Mesenchymal stem cell (in vitro differentiated cells and primary cell): ENCODE results near the gene PARD3.

Experiments used
- DNase-seq: peaks from one replicate; pipeline ENCODE4 v3.0.0-alpha.2; 2013
- H2AFZ ChIP-seq: one replicate; pipeline ENCODE4 v1.6.1; 2013; ENCODE audit warnings: low read depth, mild to moderate bottlenecking, control low read depth, inconsistent platforms, low read length, moderate library complexity
- H2AK5ac ChIP-seq: 2 replicates; pipeline ENCODE4 v1.6.1; 2013; ENCODE audit warnings: low read length, moderate library complexity, mild to moderate bottlenecking, inconsistent platforms; ENCODE audit not compliant: severe bottlenecking
- H2BK120ac ChIP-seq: one replicate; pipeline ENCODE4 v1.6.1; 2013; ENCODE audit warnings: low read depth, mild to moderate bottlenecking, inconsistent platforms, low read length, moderate library complexity
- H2BK12ac ChIP-seq, 2 experiments: one replicate each; pipeline ENCODE4 v1.6.1; 2013; ENCODE audit warnings: inconsistent platforms in 2 of 2, low read length in 2 of 2, mild to moderate bottlenecking in 2 of 2, moderate library complexity in 2 of 2, control low read depth in 1 of 2
- H2BK15ac ChIP-seq: one replicate; pipeline ENCODE4 v1.6.1; 2013; ENCODE audit warnings: mild to moderate bottlenecking, low read depth, inconsistent platforms; ENCODE audit not compliant: poor library complexity, severe bottlenecking
- H2BK5ac ChIP-seq: 2 replicates; pipeline ENCODE4 v1.6.1; 2013; ENCODE audit warnings: low read depth, mild to moderate bottlenecking, low read length, control low read depth, inconsistent platforms; ENCODE audit not compliant: poor library complexity, severe bottlenecking
- H3K14ac ChIP-seq, 2 experiments: one replicate each; pipeline ENCODE4 v1.6.1; 2013; ENCODE audit warnings: inconsistent platforms in 2 of 2, low read length in 2 of 2, control low read depth in 1 of 2, mild to moderate bottlenecking in 1 of 2, moderate library complexity in 1 of 2
- H3K18ac ChIP-seq, 2 experiments: one replicate each; pipeline ENCODE4 v1.6.1; 2013; ENCODE audit warnings: inconsistent platforms in 2 of 2, low read length in 2 of 2, control low read depth in 1 of 2, low read depth in 1 of 2, mild to moderate bottlenecking in 1 of 2
- H3K23ac ChIP-seq, 2 experiments: one replicate each; pipeline ENCODE4 v1.6.1; 2013; ENCODE audit warnings: inconsistent platforms in 2 of 2, low read length in 2 of 2, mild to moderate bottlenecking in 2 of 2, moderate library complexity in 2 of 2, control low read depth in 1 of 2
- H3K27ac ChIP-seq: 2 replicates; pipeline ENCODE4 v1.5.1; 2013; ENCODE audit warnings: mild to moderate bottlenecking, moderate library complexity, low read length, control low read depth, inconsistent platforms; ENCODE audit not compliant: poor library complexity, severe bottlenecking
- H3K27me3 ChIP-seq, 2 experiments: 2 replicates each; pipeline versions ENCODE4 v1.6.1 to v1.7.0; 2013; ENCODE audit warnings: low read length in 2 of 2, mild to moderate bottlenecking in 2 of 2, moderate library complexity in 2 of 2, control low read depth in 1 of 2, inconsistent platforms in 1 of 2; ENCODE audit not compliant: control insufficient read depth in 1 of 2, insufficient read depth in 1 of 2
- H3K36me3 ChIP-seq, 2 experiments: 2 replicates each; pipeline versions ENCODE4 v1.6.1 to v1.7.0; 2013; ENCODE audit warnings: low read length in 2 of 2, control low read depth in 1 of 2, inconsistent platforms in 1 of 2, low read depth in 1 of 2, mild to moderate bottlenecking in 1 of 2; ENCODE audit not compliant: insufficient read depth in 2 of 2, control insufficient read depth in 1 of 2
- H3K4ac ChIP-seq, 2 experiments: one replicate each; pipeline ENCODE4 v1.6.1; 2013; ENCODE audit warnings: inconsistent platforms in 2 of 2, low read length in 2 of 2, mild to moderate bottlenecking in 2 of 2, moderate library complexity in 2 of 2, control low read depth in 1 of 2, low read depth in 1 of 2
- H3K4me1 ChIP-seq: 2 replicates; pipeline ENCODE4 v1.6.1; 2013; ENCODE audit warnings: low read depth, low read length, control low read depth; ENCODE audit not compliant: control insufficient read depth, insufficient read depth
- H3K4me2 ChIP-seq: 2 replicates; pipeline ENCODE4 v1.6.1; 2013; ENCODE audit warnings: low read length, mild to moderate bottlenecking, inconsistent platforms; ENCODE audit not compliant: poor library complexity, severe bottlenecking
- H3K4me3 ChIP-seq, 2 experiments: 2 replicates each; pipeline versions ENCODE4 v1.5.1 to v1.7.0; 2013; ENCODE audit warnings: low read length in 2 of 2, mild to moderate bottlenecking in 2 of 2, control low read depth in 1 of 2, low read depth in 1 of 2; ENCODE audit not compliant: insufficient read depth in 1 of 2
- H3K79me1 ChIP-seq: replicated peaks from 2 replicates; pipeline ENCODE4 v1.6.1; 2013; ENCODE audit warnings: mild to moderate bottlenecking, control low read depth, low read length, inconsistent platforms; ENCODE audit not compliant: poor library complexity, severe bottlenecking
- H3K9ac ChIP-seq: 2 replicates; pipeline ENCODE4 v1.7.0; 2013; ENCODE audit warnings: mild to moderate bottlenecking, low read length, moderate library complexity
- H3K9me3 ChIP-seq: 2 replicates; pipeline ENCODE4 v1.7.0; 2013; ENCODE audit warnings: mild to moderate bottlenecking, low read length; ENCODE audit not compliant: control insufficient read depth
- H4K8ac ChIP-seq: one replicate; pipeline ENCODE4 v1.6.1; 2013; ENCODE audit warnings: inconsistent platforms, mild to moderate bottlenecking, low read length, moderate library complexity
- H4K91ac ChIP-seq: one replicate; pipeline ENCODE4 v1.6.1; 2013; ENCODE audit warnings: mild to moderate bottlenecking, low read length, inconsistent platforms
- WGBS: methylation state at CpG from one replicate; pipeline ENCODE4 v1.1.7; 2013; ENCODE audit warnings: mixed read lengths; 5-methylcytosine and 5-hydroxymethylcytosine counted together

The PARD3 gene

GRCh38 chr10:34475786-34476185 is 339.3 kb downstream of the PARD3 start:
- H3K9me3 ChIP-seq: no peaks in the 10 kb centered on the region
- no peaks in the 10 kb centered on the region for H3K27me3 ChIP-seq
- peaks cover 2% of the 10 kb centered on the region for H3K4me1 ChIP-seq
- DNase-seq: no peak
- H4K8ac ChIP-seq: no peak overlapping the region
- no peak overlapping the region for H2BK15ac ChIP-seq
- no peak overlapping the region for H2AK5ac ChIP-seq
- H3K79me1 ChIP-seq: peaks cover 30% of the 10 kb centered on the region
- no peak overlapping the region for H2BK12ac ChIP-seq
- no peak overlapping the region for H3K4me2 ChIP-seq
- H2BK5ac ChIP-seq: no peak overlapping the region
- H3K23ac ChIP-seq: no peak overlapping the region
- H3K36me3 ChIP-seq: no peaks in the 10 kb centered on the region
- no peak overlapping the region for H2AFZ ChIP-seq
- H4K91ac ChIP-seq: no peak overlapping the region
- no peak overlapping the region for H2BK120ac ChIP-seq
- H3K14ac ChIP-seq: no peak overlapping the region
- WGBS: 100% methylated on average over 5 of the region's 5 CpGs
- no peak overlapping the region for H3K18ac ChIP-seq
- H3K9ac ChIP-seq: no peak overlapping the region
- no peak overlapping the region for H3K4me3 ChIP-seq
- H3K27ac ChIP-seq: no peak overlapping the region
- no peak overlapping the region for H3K4ac ChIP-seq

GRCh38 chr10:34475274-34475646 is 339.8 kb downstream of the PARD3 start:
- no peak for DNase-seq
- H3K9ac ChIP-seq: peak overlapping the region; percentile 42
- H2AFZ ChIP-seq: no peak overlapping the region
- no peak overlapping the region for H2AK5ac ChIP-seq
- H3K4me1 ChIP-seq: peaks cover 2% of the 10 kb centered on the region
- no peak overlapping the region for H3K18ac ChIP-seq
- H3K79me1 ChIP-seq: peaks cover 30% of the 10 kb centered on the region
- no peak overlapping the region for H4K8ac ChIP-seq
- no peak overlapping the region for H3K4ac ChIP-seq
- no peak overlapping the region for H3K14ac ChIP-seq
- no peak overlapping the region for H3K23ac ChIP-seq
- H3K36me3 ChIP-seq: no peaks in the 10 kb centered on the region
- H4K91ac ChIP-seq: no peak overlapping the region
- no peak overlapping the region for H2BK120ac ChIP-seq
- no peak overlapping the region for H3K4me2 ChIP-seq
- H2BK15ac ChIP-seq: no peak overlapping the region
- no peaks in the 10 kb centered on the region for H3K27me3 ChIP-seq
- no CpG with 5 or more reads among the region's 2 CpGs for WGBS
- no peak overlapping the region for H2BK12ac ChIP-seq
- no peak overlapping the region for H2BK5ac ChIP-seq
- no peak overlapping the region for H3K4me3 ChIP-seq
- no peaks in the 10 kb centered on the region for H3K9me3 ChIP-seq
- no peak overlapping the region for H3K27ac ChIP-seq

GRCh38 chr10:34474555-34475273 is 340.4 kb downstream of the PARD3 start:
- Histone ChIP-seq H2BK5ac (no peak overlapping the region), H3K4me3 (no peak overlapping the region), H3K79me1 (peaks cover 30% of the 10 kb centered on the region), H3K4ac (no peak overlapping the region), H2BK120ac (no peak overlapping the region), H2AK5ac (no peak overlapping the region), H4K91ac (no peak overlapping the region), H4K8ac (no peak overlapping the region), H3K27me3 (no peaks in the 10 kb centered on the region), H3K27ac (no peak overlapping the region), H2BK12ac (no peak overlapping the region), H3K4me2 (no peak overlapping the region), H2AFZ (no peak overlapping the region), H3K14ac (no peak overlapping the region), H3K18ac (no peak overlapping the region), H3K23ac (no peak overlapping the region), H3K36me3 (peaks cover 3% of the 10 kb centered on the region in 2 experiments), H3K4me1 (peaks cover 2% of the 10 kb centered on the region), H3K9me3 (no peaks in the 10 kb centered on the region), H2BK15ac (no peak overlapping the region), H3K9ac (peak overlapping the region; percentile 42)
- 100% methylated on average over 3 of the region's 5 CpGs for WGBS
- DNase-seq: no peak

- Histone ChIP-seq H2BK15ac (no peak overlapping the region), H3K4me2 (no peak overlapping the region), H2AK5ac (no peak overlapping the region), H2BK120ac (no peak overlapping the region), H3K79me1 (peaks cover 25% of the 10 kb centered on the region), H3K4me3 (no peak overlapping the region), H4K8ac (no peak overlapping the region), H3K4me1 (no peaks in the 10 kb centered on the region), H2BK12ac (no peak overlapping the region), H3K4ac (no peak overlapping the region), H4K91ac (no peak overlapping the region), H3K9me3 (no peaks in the 10 kb centered on the region), H3K36me3 (peaks cover 5 to 7% of the 10 kb centered on the region in 2 experiments), H2BK5ac (no peak overlapping the region), H3K27me3 (no peaks in the 10 kb centered on the region), H3K18ac (no peak overlapping the region), H3K14ac (no peak overlapping the region), H3K9ac (no peak overlapping the region), H2AFZ (no peak overlapping the region), H3K27ac (no peak overlapping the region), H3K23ac (no peak overlapping the region)
- WGBS: 100% methylated on average over 1 of the region's 2 CpGs
- peak; percentile 57 for DNase-seq
These were observed 341.1 kb downstream of the PARD3 start for GRCh38 chr10:34474009-34474376.
